Spleen (tissue), 7 donors: ENCODE results near the gene POMGNT2.

Experiments
- POLR2A ChIP-seq, 3 donors: fragments of 450-650 bp; IDR thresholded peaks; one replicate each; pipeline ENCODE4 v1.5.1; 2017; ENCODE audit warnings: antibody characterized with exemption in 3 of 3, mild to moderate bottlenecking in 1 of 3
- POLR2AphosphoS5 ChIP-seq, 3 donors: sonication (generic); formaldehyde crosslinking; IDR thresholded peaks; one replicate each; pipeline ENCODE4 v1.5.1; 2017; ENCODE audit warnings: antibody characterized with exemption in 3 of 3
- TF ChIP-seq, protein P1 (sequence below), 11 experiments: fragments of 200-600 bp in 7 of 11; fragments of 450-650 bp in 4 of 11; sonication (generic) in 4 of 11; IDR thresholded peaks in 8 of 11; conservative IDR thresholded peaks in 3 of 11; 1 replicate in 7 of 11; 2 replicates in 4 of 11; pipeline versions ENCODE4 v1.4.0 to v1.8.0; 2016 to 2021; ENCODE audit warnings: antibody characterized with exemption in 11 of 11, inconsistent platforms in 4 of 11, mild to moderate bottlenecking in 1 of 11
- donor health status: DM: no; HTN: no; CAD: no; lungs with moderate emphysema.
- donor health status: DM: no; HTN: no; CAD: no.
- donor health status: DM: no; HTN: no; CAD: no.

- TF ChIP-seq, protein P1, sequence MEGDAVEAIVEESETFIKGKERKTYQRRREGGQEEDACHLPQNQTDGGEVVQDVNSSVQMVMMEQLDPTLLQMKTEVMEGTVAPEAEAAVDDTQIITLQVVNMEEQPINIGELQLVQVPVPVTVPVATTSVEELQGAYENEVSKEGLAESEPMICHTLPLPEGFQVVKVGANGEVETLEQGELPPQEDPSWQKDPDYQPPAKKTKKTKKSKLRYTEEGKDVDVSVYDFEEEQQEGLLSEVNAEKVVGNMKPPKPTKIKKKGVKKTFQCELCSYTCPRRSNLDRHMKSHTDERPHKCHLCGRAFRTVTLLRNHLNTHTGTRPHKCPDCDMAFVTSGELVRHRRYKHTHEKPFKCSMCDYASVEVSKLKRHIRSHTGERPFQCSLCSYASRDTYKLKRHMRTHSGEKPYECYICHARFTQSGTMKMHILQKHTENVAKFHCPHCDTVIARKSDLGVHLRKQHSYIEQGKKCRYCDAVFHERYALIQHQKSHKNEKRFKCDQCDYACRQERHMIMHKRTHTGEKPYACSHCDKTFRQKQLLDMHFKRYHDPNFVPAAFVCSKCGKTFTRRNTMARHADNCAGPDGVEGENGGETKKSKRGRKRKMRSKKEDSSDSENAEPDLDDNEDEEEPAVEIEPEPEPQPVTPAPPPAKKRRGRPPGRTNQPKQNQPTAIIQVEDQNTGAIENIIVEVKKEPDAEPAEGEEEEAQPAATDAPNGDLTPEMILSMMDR (IDR thresholded peaks at IDR 0.05 in 8 of 11, conservative IDR thresholded peaks at IDR 0.05 in 3 of 11) = no peak
- no peak for TF ChIP-seq POLR2AphosphoS5 (IDR thresholded peaks at IDR 0.05)
- no peak for TF ChIP-seq POLR2A (IDR thresholded peaks at IDR 0.05)
Observed at GRCh38 chr3:43061101-43061895, 44.6 kb downstream of the POMGNT2 start.
